IPS-NIHi7 (cell line): Measurements from ENCODE around the gene EEF2K.
"Not testable (repeated sequence)": the region's sequence is repeated elsewhere in the genome, so short reads cannot be mapped to it uniquely, and the experiment has no call there.

ENCODE experiments used
- DNase-seq: peaks from one replicate; pipeline ENCODE4 v3.0.0; 2012; ENCODE audit warnings: mixed read lengths; ENCODE audit errors: extremely low spot score

Gene EEF2K

DNA sequence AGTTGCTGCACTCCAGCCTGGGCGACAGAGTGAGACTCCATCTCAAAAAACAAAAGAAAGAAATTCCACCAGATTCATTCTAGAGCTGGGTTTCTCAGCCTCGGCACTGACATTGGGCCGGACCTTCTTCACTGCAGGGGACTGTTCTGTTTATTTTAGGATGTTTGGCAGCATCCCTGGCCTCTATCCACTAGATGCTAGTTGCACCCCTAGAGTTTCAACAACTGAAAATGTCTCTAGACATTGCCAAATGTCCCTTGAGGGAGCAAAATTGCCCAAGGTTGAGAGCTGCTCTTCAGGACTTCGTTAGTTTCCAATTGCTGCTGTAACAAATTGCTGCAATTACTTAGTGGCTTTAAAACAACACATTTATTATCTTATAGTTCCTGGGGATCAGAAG lies 7.2 kb downstream of the EEF2K start:
- no peak for DNase-seq

- DNase-seq, result no peak
These were observed 7.7 kb downstream of the EEF2K start for GRCh38 chr16:22213801-22214200.

DNA sequence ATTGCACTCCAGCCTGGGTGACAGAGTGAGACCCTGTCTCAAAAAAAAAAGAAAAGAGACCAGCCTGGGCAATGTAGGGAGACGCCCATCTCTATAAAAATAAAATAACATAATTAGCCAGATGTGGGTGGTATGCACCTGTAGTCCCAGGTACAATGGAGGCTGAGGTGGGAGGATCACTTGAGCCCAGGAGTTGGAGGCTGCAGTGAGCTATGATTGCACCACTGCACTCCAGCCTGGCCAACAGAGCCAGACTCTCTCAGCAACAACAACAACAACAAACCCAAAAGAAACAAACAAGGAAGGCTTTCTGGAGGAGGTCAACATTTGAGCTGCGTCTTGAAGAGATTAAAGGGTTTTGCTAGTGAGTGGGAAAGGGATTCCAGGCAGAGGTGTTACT lies 8.3 kb downstream of the EEF2K start:
- DNase-seq, result no peak

- no peak for DNase-seq
These were observed 8.8 kb downstream of the EEF2K start for GRCh38 chr16:22214889-22215288.

DNA sequence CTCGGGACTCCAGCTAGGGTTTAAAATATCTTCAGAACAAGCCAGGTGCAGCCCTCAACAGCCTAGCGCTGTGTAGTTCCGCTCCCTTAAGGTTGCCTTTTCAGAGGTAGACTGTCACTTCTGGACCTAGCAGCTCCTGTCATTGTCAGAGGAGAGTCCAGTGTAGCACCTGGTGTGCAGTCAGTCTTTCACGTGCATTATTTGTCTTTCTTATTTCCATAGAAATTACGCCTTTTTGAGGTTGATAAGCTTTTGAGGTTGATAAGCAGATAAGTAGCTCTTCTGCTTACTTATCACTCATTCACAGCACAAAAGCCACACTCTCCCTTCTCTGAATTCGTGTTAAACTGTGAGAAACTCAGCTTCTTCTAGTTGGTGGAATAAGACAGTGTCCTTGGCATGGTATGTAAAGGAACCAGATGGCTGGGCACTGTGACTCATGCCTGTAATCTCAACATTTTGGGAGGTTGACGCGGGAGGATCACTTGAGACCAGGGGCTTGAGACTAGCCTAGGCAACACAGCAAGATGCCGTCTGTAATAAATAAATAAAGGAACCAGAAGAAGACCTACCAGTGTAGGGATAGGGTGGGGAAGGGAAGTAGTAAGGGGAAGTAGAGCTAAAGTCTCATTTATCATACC lies 10.2 kb downstream of the EEF2K start:
- DNase-seq, result no peak

- DNase-seq, result not testable (repeated sequence)
These were observed 10.8 kb downstream of the EEF2K start for GRCh38 chr16:22216832-22217225.

- peak; percentile 58 for DNase-seq
These were observed 12.0 kb downstream of the EEF2K start for GRCh38 chr16:22217890-22218730.

GRCh38 chr16:22219389-22220068 lies 13.5 kb downstream of the EEF2K start:
- DNase-seq, result no peak

DNA sequence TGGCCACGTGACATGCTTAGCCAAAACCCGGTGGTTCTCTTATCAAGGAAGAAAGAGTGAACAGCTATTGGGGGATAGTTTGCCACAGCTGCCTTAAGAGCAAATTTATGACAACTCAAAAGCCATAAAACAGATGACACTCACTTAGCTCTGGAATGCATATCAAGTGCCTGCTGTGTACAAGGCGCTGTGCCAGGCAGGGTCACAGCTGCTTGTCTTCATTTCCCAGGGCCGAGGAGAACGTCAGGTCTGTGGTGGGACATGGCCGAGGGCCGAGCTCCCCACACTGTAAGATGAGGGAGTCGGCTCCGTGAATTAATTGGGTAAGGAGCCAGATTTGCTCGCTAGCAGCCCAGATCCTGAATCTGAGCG lies 14.0 kb downstream of the EEF2K start:
- DNase-seq, result no peak

- no peak for DNase-seq
These were observed 14.6 kb downstream of the EEF2K start for GRCh38 chr16:22220714-22221113.

GRCh38 chr16:22222006-22222405 lies 15.9 kb downstream of the EEF2K start:
- DNase-seq, result no peak

DNA sequence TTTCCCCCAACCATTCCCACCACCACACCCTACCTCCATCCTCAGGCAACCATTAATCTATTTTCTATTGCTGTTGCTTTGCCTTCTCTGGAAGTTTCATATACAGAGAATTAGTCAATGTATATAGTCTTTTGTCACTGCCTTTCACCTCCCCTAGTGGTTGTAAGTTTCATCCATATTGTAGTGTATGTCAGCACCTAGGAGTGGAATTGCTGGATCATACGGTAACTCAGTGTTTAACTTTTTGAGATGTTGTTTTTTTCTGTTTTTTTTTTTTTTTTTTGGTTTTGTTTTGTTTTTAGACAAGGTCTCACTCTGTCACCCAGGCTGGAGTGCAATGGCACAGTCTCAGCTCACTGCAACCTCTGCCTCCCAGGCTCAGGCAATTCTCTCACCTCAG lies 16.9 kb downstream of the EEF2K start:
- DNase-seq, result no peak

- DNase-seq, result peak; percentile 37
These were observed 19.0 kb downstream of the EEF2K start for GRCh38 chr16:22225060-22225459.

GRCh38 chr16:22229889-22230288 lies 23.8 kb downstream of the EEF2K start:
- DNase-seq, result no peak

GRCh38 chr16:22232277-22233036 lies 26.4 kb downstream of the EEF2K start:
- no peak for DNase-seq

DNA sequence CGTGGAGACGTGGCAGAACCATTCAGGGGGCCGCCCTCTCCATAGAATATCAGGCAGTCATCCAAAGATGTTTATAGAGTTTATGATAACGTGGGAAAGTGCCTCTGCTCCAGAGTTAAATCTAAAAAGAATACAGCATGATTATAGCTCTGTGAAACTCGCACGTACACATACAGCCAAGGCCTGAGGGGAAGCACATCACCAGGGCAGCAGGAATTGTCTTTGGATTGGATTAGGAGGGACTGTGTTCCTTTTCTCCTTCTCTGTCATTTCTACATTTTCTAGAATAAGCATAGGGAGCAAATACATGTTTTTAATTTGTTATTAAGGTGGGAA lies 26.9 kb downstream of the EEF2K start:
- no peak for DNase-seq

DNA sequence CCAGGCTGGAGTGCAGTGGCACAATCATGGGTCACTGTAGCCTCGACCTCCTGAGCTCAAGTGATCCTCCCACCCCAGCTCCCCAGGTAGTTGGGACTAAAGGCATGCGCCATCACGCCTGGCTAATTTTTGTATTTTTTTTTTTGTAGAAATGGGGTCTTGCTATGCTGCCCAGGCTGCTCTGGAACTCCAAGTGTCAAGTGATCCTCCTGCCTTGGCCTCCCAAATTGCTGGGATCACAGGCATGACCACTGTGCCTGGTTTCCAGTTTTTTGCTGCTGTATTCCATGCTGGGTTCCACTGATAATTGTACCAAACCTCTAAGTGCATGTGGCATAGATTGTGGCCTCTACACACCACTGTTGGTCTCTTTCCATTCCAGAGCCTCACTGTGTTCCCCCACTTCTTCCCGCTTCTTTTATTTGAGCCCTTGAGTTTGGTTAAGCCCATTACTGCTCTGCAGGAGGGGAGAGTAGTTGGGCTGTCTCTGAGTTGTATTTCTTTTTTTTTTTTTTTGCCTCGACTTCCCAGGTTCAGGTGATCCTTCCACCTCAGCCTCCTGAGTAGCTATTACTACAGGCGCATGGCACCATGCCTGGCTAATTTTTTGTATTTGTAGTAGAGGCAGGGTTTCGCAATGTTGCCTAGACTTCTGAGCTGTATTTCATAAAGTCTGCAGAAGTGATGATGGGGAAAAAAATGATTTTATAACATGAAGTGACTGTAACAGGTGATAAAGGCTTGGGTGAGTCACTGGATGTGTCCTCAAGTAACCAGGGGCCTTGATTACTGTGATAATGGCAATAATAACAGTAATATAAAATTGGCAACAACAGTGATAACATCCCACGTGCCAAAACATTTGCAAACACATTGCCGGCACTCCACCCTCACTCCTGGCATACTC lies 30.0 kb downstream of the EEF2K start:
- DNase-seq, result no peak

GRCh38 chr16:22239131-22239805 lies 33.2 kb downstream of the EEF2K start:
- DNase-seq, result no peak

GRCh38 chr16:22240023-22240710 lies 34.1 kb downstream of the EEF2K start:
- DNase-seq, result no peak

GRCh38 chr16:22250522-22250921 lies 44.4 kb downstream of the EEF2K start:
- no peak for DNase-seq
